AG04449 (cell line): ENCODE results near the gene GMPR2.

Source experiments
- CTCF ChIA-PET: fragments of 350-600 bp; formaldehyde crosslinking; extraction: SDS; loops from one replicate; lab custom pipeline; 2021; ENCODE audit warnings: antibody characterized with exemption; lab: Yijun Ruan, JAX
- POLR2A ChIA-PET: fragments of 400-600, 350-600 bp; formaldehyde crosslinking; extraction: SDS; loops from one replicate; lab custom pipeline; 2020; ENCODE audit warnings: antibody characterized with exemption, inconsistent platforms; lab: Yijun Ruan, JAX
- DNase-seq: peaks from one replicate; pipeline ENCODE4 v3.0.0-alpha.2; 2010; ENCODE audit warnings: low read depth, low spot score
- H3K4me3 ChIP-seq: 2 replicates; pipeline ENCODE4 v1.5.1; 2011; ENCODE audit warnings: low read depth, mild to moderate bottlenecking, control low read depth, low read length
- TF ChIP-seq, protein P1 (sequence below): IDR thresholded peaks from one replicate; pipeline ENCODE4 v1.5.1; 2011; ENCODE audit warnings: mild to moderate bottlenecking, moderate library complexity, low read length, control low read depth, inconsistent platforms; ENCODE audit not compliant: insufficient read depth; ENCODE audit errors: missing control alignments

GMPR2 gene

DNA sequence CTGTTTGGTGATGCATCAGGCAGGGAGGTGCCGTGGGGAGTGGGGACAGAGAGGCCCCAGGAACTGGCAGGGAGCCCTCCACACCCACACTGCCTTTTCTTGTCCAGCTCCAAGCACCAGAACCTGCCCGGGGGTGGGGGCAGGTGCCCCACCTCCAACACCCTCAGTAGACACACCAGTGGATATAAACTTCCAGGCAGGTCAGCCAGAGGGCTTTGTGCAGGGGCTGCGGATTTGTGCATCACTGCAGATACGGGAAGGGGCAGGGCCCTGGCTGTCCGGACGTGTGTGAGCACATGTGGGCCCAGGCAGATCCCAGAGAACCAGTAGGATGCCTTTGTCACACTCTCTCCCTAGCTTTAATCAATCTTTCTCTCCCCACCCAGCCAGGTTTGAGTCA lies 31.6 kb downstream of the GMPR2 start:
- no peak for DNase-seq
- POLR2A ChIA-PET: interaction anchor here (1.0 kb wide), 1 partner anchor 39 kb away, joined by 4 read pairs; no protein-coding TSS in a partner anchor
- CTCF ChIA-PET: interaction anchor here (1.8 to 16.0 kb wide), 2 partner anchors 20 to 43 kb away, joined by 4 to 155 read pairs; partner anchors contain the start of genes CIDEB and TINF2

DNA sequence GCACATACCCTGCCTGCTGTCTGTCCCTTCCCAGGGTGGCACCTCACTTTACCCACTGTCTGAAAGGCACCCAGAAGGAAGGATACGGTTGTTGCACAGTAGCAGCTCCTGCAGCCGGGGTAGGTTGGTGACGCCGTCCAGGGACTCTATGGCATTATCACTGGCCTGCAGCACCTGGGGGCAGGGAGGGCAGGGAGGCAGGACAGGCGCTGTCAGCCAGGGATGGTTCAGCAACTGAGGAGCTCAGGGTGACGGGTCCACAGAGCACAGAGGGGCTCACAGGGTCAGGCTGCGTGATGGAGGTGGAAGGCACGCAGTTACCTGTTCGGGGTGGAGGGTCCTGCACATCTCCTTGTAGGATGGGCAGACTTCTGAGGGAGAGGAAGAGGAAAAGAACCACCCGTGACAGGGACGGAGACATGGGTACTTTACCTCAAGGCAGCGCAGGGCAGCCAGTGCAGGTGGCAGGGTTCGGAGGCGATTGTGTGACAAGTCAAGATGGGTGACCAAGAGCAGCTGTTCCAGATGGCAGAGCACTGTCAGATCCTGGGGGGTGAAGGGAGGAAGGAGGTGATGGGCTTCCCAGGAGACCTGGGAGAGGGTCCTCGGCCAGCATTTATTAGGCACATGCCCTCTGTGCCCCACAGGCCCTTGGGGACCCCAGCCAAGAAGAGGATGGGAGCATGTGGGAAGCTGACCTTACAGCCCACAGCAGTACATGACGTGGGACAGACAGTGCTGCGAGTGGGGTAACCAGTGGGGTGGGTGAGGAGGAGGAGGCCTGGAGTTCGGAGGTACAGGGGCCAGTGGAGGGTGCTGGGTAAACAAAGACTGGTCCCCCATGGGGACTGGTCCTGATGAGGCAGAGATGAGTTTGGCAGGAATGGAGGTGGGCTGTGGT lies 33.9 kb downstream of the GMPR2 start:
- TF ChIP-seq, protein P1, sequence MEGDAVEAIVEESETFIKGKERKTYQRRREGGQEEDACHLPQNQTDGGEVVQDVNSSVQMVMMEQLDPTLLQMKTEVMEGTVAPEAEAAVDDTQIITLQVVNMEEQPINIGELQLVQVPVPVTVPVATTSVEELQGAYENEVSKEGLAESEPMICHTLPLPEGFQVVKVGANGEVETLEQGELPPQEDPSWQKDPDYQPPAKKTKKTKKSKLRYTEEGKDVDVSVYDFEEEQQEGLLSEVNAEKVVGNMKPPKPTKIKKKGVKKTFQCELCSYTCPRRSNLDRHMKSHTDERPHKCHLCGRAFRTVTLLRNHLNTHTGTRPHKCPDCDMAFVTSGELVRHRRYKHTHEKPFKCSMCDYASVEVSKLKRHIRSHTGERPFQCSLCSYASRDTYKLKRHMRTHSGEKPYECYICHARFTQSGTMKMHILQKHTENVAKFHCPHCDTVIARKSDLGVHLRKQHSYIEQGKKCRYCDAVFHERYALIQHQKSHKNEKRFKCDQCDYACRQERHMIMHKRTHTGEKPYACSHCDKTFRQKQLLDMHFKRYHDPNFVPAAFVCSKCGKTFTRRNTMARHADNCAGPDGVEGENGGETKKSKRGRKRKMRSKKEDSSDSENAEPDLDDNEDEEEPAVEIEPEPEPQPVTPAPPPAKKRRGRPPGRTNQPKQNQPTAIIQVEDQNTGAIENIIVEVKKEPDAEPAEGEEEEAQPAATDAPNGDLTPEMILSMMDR: no peak
- ChIA-PET POLR2A (no interaction called here), CTCF (interaction anchor here (1.5 to 16.0 kb wide), 3 partner anchors 22 to 30 kb away, joined by 4 to 155 read pairs (median 8); partner anchors contain the start of gene TINF2)
- no peak overlapping the region for H3K4me3 ChIP-seq
- DNase-seq: no peak

More for the DNA sequence above, 31.6 kb downstream of the GMPR2 start:
- TF ChIP-seq, protein P1: no peak
- H3K4me3 ChIP-seq: no peak overlapping the region

GRCh38 chr14:24267516-24267915 lies 34.8 kb downstream of the GMPR2 start:
- H3K4me3 ChIP-seq: no peak overlapping the region
- POLR2A ChIA-PET: interaction anchor here (1.0 kb wide), 1 partner anchor 25 kb away, joined by 3 read pairs; the partner anchor contains the start of gene TINF2
- no peak for DNase-seq
- TF ChIP-seq, protein P1: no peak
- CTCF ChIA-PET: interaction anchor here (0.7 to 6.1 kb wide), 4 partner anchors 8 to 41 kb away, joined by 3 to 57 read pairs (median 6); partner anchors contain the start of genes CIDEB, TGM1 and TINF2

DNA sequence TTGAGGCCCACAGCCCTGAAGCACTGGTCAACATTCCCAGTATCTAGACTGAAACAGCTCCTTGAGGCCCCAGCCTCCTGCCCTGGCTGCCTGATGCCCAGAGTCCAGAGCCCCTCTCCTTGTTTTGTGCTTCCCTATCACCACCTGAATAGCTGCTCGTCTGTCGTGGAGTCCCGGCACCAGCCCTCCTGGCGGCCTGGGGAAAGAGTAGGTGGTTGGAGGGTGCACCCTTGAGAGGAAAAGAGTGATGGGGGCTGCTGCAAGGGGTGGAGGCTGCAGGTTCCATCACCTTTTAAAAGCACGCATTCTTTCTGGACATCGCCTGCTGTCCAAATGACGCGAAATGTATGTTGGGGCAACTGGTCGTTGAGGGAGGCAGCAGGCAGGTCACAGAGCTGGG lies 35.5 kb downstream of the GMPR2 start:
- no peak for DNase-seq
- no peak overlapping the region for H3K4me3 ChIP-seq
- CTCF ChIA-PET: interaction anchor here (0.7 to 6.1 kb wide), 7 partner anchors 8 to 40 kb away, joined by 3 to 57 read pairs (median 16); partner anchors contain the start of genes CIDEB, TGM1 and TINF2
- POLR2A ChIA-PET: interaction anchor here (1.0 kb wide), 1 partner anchor 26 kb away, joined by 3 read pairs; the partner anchor contains the start of gene TINF2
- TF ChIP-seq, protein P1: no peak

- POLR2A ChIA-PET: no interaction called here
- TF ChIP-seq, protein P1: no peak
- CTCF ChIA-PET: interaction anchor here (1.1 to 6.1 kb wide), 9 partner anchors 10 to 56 kb away, joined by 3 to 57 read pairs (median 16); partner anchors contain the start of genes CHMP4A, CIDEB, DHRS1 and NOP9
- no peak for DNase-seq
- no peak overlapping the region for H3K4me3 ChIP-seq
Measured at GRCh38 chr14:24269368-24269767, 36.6 kb downstream of the GMPR2 start.
